Measurements from ENCODE around the gene DEAF1.
A peak's percentile ranks its signal among the peaks of the same experiment; 100 is the strongest.

DEAF1 gene

DNA sequence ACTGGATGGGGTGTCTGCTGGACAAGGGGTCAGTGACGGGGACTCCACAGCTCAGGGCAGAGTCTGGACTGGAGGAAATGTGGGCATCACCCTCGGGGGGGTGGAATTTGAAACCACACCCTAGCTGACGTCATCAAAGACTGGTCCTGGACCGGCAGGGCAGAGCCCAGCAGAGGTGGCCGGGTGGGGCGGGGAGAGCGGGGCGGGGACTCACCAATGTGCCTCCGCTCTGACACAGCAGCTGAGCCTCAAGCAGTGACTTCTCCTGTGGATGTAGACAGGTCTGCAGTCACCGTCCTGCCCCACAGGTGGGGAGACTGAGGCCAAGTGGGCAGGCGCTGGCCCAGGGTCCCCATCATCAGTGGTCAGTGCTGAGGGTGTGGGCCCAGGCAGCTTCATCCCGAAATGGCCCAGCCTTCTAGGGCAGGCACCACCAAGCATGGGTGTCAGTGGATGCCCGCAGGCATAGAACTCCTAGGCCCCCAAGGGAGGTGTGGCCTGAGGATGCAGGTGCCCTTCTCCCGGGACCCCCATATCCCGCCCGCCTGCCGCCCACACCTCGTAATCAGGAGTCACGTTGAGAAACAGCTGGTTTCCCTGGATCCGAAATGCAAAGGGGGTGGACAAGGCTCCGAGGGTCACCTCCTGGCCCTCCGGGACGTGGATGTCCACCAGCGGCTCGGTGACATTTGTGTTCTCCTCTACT, 70.9 kb downstream of the DEAF1 start:
- DNase-seq = peak in 1 of 2 experiments; percentile 28

DNA sequence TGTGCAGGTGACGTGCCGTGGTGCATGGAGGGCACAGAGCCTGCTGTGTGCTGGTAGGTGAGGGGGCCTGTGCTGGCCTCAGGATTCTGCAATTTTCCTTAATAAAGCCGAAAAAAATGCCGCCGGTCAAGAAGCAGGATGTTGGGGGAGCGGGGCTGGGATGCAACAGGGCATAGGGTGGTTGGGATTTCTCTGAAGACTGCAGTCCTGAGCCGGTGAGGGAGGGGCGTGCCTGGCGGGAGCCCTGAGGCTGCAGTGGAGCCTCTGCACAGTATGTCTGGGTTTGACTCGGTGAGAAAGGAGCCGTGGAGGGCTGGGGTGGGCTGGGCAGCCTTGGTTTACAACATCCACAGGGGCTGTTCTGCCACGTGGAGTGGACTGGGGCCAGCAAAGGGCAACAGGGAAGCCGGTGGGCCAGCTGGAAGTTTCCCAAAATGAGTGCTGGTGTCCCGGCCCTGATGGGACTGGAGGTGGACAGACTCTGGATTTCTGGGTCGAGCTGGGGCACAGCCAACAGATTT, 71.6 kb downstream of the DEAF1 start:
- DNase-seq = no peak

DNA sequence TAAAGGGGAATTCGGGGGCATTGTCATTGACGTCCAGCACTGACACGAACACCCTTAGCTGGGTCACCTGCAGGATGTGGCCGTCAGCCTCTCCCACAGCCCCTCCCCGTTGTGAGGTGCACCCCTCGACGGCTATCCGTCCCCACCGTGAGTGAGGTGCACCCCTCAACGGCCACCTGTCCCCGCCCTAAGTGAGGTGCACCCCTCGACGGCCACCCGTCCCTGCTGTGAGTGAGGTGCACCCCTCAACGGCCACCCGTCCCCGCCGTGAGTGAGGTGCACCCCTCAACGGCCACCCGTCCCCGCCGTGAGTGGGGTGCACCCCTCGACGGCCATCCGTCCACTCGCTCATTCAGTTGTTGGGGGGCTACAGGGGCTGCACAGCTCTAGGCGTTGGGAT, 73.2 kb downstream of the DEAF1 start:
- no peak for DNase-seq

DNA sequence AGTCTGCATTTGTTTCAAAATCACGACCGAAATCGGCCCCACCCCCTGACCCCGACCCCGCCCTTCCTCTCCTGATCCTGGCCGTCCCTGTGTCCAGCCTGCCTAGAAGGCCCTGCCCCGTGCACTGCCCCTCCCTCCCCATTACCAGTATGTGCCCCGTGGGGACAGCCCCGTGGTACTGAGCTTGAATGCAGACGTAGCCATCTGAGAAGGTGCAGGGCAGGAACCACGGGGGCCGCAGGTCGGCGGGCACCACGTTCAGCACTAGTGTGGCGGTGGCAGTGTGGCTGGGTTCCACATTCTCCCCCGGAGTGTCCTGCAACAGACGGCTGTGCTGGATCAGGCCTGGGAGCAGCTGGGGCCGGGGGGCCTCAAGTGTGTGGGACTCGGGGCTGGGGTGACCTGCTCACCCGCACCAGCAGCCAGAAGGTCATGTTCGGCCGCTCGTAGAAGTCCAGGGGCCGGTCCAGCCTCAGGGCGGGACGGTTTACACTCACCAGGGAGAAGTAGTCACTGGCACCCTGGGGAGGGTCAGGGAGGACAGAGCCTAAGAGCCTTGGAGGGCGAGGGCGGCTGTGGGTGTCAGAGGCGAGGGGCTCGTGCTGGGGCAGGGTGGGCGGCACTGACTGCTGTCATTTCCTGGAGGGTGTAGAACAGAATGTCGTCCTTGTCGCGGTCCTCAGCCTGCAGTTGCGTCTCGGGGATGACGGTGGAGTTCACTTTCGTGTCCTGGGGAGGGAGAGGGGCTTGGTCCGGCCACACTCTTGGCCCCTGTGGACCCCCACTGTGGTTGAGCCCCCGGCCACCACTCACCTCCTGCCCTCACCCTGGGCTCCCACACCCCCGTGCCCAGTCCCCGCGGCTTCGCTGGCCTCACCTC, 73.8 kb downstream of the DEAF1 start:
- peak in 1 of 2 experiments; percentile 21 for DNase-seq

- DNase-seq = no peak
Observed at GRCh38 chr11:620201-620600, 74.8 kb downstream of the DEAF1 start.

DNA sequence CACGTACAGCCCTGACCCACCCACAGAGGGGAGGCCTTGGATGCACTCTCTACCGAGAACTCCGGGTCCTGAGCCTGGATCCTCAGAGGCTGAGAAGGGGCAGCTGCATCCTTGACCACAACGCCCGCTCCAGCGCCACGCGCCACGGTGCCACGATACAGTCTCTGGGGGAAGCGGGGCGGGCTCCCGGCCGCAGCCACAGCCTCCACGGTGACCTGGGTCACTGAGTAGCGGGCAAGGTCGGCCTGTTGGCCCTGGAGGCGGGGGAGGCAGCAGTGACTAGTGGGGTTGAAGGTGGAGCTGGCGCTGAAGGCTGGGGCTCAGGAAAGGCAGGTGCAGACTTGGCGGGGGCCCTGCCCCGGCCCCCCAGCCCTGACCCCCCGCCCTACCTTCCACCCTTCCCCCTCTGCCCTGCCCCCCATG, 75.4 kb downstream of the DEAF1 start:
- no peak for DNase-seq

- DNase-seq = no peak
Observed at GRCh38 chr11:618856-619627, 76.0 kb downstream of the DEAF1 start.

DNA sequence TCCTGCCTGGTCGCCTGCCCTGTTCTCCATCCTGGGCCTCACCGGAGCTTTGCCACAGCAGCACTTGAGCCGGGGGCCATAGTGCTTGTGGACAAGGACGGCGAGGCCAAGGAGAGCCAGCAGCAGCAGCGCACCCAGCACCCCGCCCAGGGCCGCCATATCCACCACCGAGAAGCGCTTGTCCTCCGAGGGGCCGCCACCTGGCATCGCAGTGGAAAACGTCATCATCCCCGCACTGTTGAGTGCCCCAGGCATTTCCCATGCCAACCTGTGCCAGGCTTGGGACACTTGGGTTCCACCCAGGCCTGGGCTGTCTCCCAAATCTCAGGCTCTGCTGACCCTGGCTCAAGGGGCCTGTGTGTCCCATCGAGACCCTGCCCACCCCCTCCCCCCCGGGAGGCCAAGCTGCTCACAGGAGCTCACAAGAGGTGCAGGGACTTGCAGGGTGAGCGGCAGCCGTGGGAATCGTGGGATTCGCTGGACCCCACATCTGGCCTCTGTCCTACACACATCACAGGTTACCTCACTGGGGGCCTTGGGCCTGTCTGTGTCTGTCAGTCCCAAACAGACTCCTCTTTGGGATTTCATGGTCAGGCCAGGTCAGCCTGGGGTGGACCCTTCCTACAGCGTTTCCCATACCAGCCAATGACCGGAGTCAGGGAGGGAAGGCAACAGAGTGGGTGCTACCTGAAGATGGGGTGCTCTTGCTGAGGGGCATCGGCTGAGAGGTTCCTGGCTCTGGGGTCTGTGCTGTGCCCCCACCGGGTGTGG, 76.9 kb downstream of the DEAF1 start:
- no peak for DNase-seq

DNA sequence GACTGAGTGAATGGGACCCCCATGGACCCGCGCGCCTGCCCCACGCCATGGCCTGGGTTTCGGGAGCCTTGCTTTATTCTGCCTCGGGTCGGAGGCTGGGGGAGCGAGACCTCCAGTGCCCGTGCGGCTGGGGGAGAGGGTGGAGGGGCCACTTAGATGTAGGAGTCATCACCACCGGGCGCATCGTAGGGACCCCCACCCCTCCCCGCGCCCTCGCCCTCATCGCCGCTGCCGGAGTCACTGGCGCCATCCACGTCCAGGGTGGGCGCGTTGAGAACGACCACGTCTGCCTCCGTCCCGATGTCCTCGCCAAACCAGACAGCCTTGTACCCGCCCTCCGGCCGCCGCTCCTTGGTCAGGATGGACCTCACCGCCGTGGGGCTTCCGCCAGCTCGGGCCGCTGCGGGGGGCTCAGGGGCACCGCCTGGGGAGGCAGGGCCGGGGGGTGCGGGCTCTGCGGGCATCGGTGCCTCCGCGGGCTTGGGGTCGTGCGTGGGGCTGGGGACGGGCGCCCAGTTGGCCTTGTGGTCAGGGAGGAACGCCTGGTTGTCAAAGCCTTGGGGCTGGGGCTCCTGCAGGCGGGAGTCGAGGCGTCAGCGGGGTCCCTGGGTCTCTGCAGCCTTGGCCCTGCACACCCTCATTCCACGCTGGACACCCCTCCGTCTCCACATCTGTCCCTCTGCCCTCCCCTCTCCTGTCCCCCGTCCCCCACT, 77.7 kb downstream of the DEAF1 start:
- DNase-seq = no peak

DNA sequence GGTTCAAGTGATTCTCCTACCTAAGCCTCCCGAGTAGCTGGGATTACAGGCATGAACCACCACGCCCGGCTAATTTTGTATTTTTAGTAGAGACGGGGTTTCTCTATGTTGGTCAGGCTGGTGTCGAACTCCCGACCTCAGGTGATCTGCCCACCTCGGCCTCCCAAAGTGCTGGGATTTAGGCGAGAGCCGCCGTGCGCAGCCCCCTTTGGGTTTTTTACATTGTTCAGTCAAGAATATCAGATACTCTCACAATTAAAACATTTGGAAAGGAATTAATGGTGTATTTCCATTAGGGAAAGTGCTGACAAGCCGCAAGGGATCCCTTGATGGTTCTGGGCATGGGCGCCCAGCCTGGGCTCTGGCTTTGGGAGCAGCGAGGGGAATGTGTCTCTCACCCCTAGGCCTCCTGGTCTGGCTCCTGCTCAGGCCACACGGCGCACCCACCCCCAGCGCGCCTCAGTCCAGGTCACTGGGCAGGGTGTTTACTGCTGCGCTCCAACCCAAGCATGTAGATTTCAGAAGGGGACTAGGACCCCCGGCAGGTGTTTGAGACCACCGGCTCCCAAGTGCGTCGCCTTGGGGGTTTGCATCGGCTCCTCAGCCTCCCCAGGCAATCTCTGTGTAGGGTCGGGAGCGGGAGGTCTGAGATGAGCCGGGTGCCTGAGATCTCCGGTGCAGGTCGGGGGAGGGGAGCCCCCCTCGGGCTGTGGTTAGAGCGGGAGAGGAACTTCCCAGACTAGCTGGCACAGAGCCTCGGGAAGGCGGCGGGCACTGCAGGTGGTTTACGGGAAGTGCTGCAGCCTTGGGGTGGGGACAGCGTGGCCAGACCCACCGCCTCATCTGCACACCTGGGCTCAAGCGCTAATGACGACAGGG, 78.5 kb downstream of the DEAF1 start:
- no peak for DNase-seq

DNA sequence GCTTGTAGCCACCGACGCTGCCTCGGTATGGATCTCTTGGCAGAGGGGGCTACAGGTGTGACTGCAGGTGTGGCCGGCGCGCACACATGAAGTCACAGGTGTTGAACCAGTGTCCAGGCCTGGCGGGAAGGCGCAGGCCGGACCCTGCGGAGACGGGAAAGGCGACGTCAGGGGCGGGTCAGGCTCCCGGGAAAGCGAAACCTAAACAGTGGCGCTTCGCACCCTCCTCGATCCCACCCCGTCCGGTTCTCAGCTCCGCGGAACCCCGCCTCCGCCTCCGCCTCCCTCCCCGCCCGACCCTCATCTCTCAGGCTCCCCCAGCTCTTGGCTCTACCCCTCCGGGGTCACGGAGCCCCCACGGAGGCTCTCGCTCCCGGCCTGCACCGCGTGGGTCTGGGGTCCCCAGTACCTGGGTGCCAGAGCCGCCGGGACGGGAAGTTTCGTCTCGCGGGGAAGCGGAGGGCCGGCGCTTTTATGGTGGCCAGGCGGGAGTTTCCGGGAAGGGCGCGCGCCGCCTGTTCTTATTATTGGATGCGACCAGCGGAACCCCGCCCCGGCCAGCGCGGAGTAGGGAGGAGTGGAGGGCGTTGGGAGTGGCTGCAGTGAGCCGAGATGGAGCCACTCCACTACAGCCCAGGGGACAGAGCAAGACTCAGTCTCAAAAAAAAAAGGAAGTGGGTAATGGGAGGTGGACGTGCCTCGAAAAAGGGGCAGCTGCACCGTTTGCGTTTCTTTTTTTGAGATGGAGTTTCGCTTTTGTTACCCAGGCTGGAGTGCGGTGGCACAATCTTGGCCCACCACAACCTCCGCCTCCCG, 79.3 kb downstream of the DEAF1 start, which contains the start of gene IRF7:
Gene IRF7, minus strand, starts transcription at position 447 of the 816 bp plus-strand sequence. CDS start 586 bp downstream, outside the sequence.
- DNase-seq = peak; percentile 91 to 93

- no peak for DNase-seq
Observed at GRCh38 chr11:614623-615503, 80.2 kb downstream of the DEAF1 start.

DNA sequence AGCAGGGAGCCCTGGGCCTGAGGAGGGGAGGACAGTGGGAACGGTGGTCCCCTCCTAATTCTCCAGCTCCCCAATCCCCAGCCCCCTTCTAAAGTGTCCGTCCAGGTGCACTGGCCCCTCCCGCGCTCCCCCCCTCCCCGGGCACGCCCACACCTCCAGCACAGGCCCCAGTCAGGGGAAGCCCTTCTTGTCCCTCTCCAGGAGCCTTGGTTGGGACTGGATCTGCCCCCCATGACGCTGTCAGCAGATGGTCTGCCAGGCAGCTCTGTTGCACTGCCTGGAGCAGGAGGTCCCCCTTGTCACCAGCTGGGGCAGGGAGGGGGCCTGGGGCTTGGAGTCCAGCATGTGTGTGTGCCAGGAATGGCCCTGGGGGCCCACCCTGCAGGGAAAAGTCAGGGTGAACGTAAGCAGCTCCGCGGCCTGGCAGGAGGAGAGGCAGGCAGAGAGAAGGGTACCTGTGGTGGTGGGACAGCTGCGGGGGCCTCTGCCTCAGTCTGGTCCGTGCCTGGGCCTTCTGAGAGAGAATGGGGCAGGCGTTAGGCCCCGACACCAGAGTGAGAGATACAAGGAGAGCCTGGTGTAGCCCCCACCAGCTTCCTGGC, 80.9 kb downstream of the DEAF1 start:
- DNase-seq = peak in 1 of 2 experiments; percentile 48

DNA sequence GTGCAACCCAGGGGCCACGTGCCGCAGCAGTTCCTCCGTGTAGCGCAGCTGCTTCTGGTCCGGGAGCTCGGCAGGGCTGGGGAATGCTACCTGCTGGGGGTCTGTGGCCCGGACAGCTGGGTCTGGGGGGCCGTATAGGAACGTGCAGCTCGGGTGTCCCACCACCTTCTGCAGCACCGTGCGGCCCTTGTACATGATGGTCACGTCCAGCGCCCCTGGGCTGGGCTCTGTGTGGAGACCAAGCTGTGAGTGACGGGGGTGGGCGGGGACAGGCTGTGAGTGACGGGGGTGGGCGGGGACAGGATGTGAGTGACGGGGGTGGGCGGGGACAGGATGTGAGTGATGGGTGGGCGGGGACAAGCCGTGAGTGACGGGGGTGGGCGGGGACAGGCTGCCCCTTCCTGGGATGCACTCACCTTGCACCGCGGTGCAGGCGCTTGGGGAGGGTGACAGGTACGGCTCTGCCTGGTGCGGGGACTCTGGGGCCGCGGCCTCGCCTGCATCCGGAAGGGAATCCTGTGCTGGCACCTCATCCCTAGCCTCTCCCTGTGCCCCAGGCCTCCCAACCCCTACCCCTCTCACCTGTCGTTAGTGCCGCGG, 81.6 kb downstream of the DEAF1 start:
- peak; percentile 88 to 91 for DNase-seq

- DNase-seq = no peak
Observed at GRCh38 chr11:612961-613300, 82.1 kb downstream of the DEAF1 start.

DNA sequence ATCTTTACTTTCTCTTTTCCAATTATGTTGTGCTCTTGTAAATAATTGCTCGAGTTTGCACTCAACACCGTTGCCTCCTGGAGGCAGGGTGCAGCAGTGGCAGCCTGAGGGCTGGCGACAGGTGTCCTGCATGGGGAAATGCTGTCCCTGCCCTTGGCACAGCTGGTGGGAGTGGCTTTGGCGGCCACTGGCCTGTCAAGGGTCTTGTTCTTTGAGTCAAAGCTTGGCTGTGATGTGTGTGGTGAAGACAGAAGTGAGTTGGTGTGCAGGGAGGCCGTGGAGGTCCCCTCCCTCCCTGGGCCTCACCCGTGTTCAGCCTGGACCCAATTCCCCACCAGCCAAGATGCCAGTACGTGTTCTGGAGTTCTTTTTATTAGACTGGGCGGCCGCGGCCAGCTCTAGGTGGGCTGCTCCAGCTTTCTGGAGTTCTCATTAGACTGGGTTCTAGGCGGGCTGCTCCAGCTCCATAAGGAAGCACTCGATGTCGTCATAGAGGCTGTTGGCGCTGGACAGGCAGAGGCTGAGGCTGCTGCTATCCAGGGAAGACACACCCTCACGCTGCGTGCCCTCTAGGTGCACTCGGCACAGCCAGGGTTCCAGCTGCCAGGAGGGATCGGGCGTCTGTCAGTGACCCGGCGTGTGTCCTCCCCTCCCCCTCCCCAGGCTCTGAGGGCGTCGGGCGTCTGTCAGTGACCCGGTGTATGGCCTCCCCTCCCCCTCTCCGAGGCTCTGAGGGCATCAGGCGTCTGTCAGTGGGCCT, 82.6 kb downstream of the DEAF1 start:
- DNase-seq = peak in 1 of 2 experiments; percentile 49
